ENCODE data around the gene KHK. TPM values are rescaled to one million over a fixed set of nuclear protein-coding genes. Genes with fewer than 3 reads are reported as not detected.

Gene KHK
- total RNA-seq, 1 experiment from 2014 or later: 0.11 TPM

DNA sequence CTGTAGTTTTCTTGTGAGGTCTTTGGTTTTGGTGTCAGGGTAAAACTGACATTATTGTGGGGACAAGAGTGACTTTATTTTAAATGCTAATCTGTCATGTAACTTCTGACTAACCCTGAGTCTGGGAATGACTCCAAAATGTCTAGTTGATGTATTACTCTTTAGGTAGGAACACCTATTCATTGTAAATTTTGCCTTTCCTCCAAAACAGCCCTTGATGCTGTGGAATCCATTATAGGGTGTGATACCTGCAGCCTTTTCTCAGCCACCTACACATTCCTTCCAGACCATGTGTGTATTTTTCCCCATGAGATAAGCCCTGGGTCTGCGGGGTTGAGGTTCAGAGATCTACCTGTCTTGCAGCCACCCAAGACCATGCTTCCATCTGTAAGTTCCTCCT lies 56.7 kb downstream of the KHK start:
- no peak for DNase-seq (ENCODE audit: low read depth in 1 of 2, low spot score in 2 of 2)
- Histone ChIP-seq H3K27ac (no peak overlapping the region), H3K36me3 (no peaks in the 10 kb centered on the region), H3K4me3 (no peak overlapping the region), H3K4me1 (replicated peaks) (no peaks in the 10 kb centered on the region), H3K27me3 (replicated peaks) (no peaks in the 10 kb centered on the region), H3K9me3 (replicated peaks) (0 out of 2 replicates have a peak, but pooled peaks cover 2% of the 10 kb centered on the region)

GRCh38 chr2:27145682-27146081 lies 59.1 kb downstream of the KHK start:
- no peak overlapping the region for H3K27ac ChIP-seq
- H3K9me3 ChIP-seq (replicated peaks): 0 out of 2 replicates have a peak, but pooled peaks cover 2% of the 10 kb centered on the region
- H3K4me1 ChIP-seq (replicated peaks): no peaks in the 10 kb centered on the region
- no peaks in the 10 kb centered on the region for H3K36me3 ChIP-seq
- no peak for DNase-seq (ENCODE audit: low read depth in 1 of 2, low spot score in 2 of 2)
- H3K4me3 ChIP-seq: no peak overlapping the region
- no peaks in the 10 kb centered on the region for H3K27me3 ChIP-seq (replicated peaks)

GRCh38 chr2:27147935-27148334 lies 61.4 kb downstream of the KHK start:
- Histone ChIP-seq H3K4me3 (no peak overlapping the region), H3K27ac (no peak overlapping the region), H3K4me1 (replicated peaks) (no peaks in the 10 kb centered on the region), H3K27me3 (replicated peaks) (no peaks in the 10 kb centered on the region), H3K36me3 (no peaks in the 10 kb centered on the region), H3K9me3 (replicated peaks) (no peaks in the 10 kb centered on the region)
- no peak for DNase-seq (ENCODE audit: low read depth in 1 of 2, low spot score in 2 of 2)

DNA sequence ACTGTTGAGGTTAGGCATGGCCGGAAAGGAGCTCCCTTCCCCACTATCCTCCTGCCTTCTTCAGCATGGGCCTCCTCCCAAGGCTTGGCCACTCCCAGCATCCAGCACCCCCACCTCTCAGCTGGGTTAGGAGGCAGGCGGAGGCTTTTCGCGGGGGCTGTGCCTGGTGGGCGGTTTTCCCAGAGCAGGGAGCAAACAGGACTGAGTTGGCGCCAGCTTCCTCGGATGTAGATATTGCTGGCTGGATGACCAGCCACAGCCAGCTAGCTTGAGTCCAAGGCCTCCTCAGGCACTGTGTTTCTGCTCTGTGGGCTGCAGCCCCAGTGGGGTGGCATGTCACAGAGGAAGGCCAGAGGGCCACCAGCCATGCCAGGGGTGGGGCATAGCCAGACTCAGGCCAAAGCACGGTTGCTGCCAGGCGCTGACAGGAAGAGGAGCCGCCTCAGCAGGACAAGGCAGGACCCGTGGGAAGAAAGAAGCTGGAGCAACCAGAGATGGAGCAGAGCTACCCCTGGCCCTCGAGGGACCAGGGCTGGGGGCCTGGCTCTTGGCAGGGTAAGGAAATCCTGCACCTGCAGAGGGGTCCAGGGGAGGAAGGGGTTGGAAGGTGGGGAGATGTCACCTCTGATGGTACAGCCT lies 62.3 kb downstream of the KHK start, which contains the start of gene TCF23:
TSS of gene TCF23 (plus strand) at position 204 of the 639 bp plus-strand sequence. CDS start at position 334, 130 bp downstream.
- no peaks in the 10 kb centered on the region for H3K4me1 ChIP-seq (replicated peaks)
- H3K9me3 ChIP-seq (replicated peaks): no peaks in the 10 kb centered on the region
- no peak within 1 kb of the TSS for H3K27ac ChIP-seq
- no peak for DNase-seq (ENCODE audit: low read depth in 1 of 2, low spot score in 2 of 2)
- H3K27me3 ChIP-seq (replicated peaks): no peaks in the 10 kb centered on the region
- H3K4me3 ChIP-seq: no peak within 1 kb of the TSS
- no peaks in the 10 kb centered on the region for H3K36me3 ChIP-seq

DNA sequence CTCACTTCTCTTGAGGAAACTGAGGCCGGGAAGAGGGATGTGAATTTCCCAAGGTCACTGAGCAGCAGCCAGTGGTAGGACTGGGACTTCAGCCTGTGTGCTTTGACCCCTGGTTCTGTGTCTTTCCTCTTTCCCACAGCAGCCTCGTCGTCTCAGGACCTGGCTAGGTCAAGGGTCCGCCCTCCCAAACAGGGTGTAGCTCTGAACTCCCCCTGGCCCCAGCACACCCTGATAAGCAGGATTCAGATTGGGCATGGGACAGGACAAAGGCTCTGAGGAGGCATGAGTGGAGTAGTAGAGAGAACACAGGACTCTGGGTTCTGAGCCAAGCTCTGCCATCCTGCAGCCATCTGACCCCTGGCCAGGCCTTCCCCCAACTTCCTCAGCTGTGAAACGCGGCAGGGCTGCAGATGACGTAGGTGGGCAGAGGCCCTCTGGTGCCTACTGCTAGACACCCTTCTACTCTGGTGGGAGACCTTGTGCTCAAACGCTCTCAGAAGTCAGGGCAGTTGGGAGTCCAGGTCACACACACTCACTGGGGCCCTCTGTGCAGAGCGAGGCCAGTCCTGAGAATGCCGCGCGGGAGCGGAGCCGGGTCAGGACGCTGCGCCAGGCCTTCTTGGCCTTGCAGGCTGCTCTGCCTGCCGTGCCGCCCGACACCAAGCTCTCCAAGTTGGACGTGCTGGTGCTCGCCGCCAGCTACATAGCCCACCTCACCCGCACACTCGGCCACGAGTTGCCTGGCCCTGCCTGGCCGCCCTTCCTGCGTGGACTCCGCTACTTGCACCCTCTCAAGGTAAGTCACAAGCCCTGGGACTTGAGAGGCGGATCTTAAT lies 63.2 kb downstream of the KHK start:
- Histone ChIP-seq H3K4me1 (replicated peaks) (no peaks in the 10 kb centered on the region), H3K27me3 (replicated peaks) (no peaks in the 10 kb centered on the region), H3K27ac (no peak overlapping the region), H3K4me3 (no peak overlapping the region), H3K9me3 (replicated peaks) (no peaks in the 10 kb centered on the region), H3K36me3 (no peaks in the 10 kb centered on the region)
- DNase-seq (ENCODE audit: low read depth in 1 of 2, low spot score in 2 of 2): no peak

Other genes starting within 250 kb of the KHK start
- gene DPYSL5, start 238.6 kb upstream of the KHK start, total RNA-seq (2014; rRNA removed; shearing (Covaris generic)): not detected in 2 replicates
- 0.50 and 3.3 TPM in 2 replicates for gene MAPRE3, start 116.1 kb upstream of the KHK start, total RNA-seq (2014; rRNA removed; shearing (Covaris generic))
- gene TMEM214, start 53.8 kb upstream of the KHK start, total RNA-seq (2014; rRNA removed; shearing (Covaris generic)): 52.4 and 57.3 TPM in 2 replicates
- gene AGBL5, start 35.1 kb upstream of the KHK start, total RNA-seq (2014; rRNA removed; shearing (Covaris generic)): 22.8 and 32.7 TPM in 2 replicates
- 322 and 334 TPM in 2 replicates for gene OST4, start 15.1 kb upstream of the KHK start, total RNA-seq (2014; rRNA removed; shearing (Covaris generic))
- gene EMILIN1, start 8.2 kb upstream of the KHK start, total RNA-seq (2014; rRNA removed; shearing (Covaris generic)): 168 and 170 TPM in 2 replicates
- 2.1 and 3.1 TPM in 2 replicates for gene CGREF1, start 32.4 kb downstream of the KHK start, total RNA-seq (2014; rRNA removed; shearing (Covaris generic))
- not detected in 2 replicates for gene ABHD1, start 37.0 kb downstream of the KHK start, total RNA-seq (2014; rRNA removed; shearing (Covaris generic))
- 87.4 and 101 TPM in 2 replicates for gene PREB, start 47.9 kb downstream of the KHK start, total RNA-seq (2014; rRNA removed; shearing (Covaris generic))
- not detected in 2 replicates for gene PRR30, start 52.6 kb downstream of the KHK start, total RNA-seq (2014; rRNA removed; shearing (Covaris generic))
- not detected in 2 replicates for gene TCF23, start 62.2 kb downstream of the KHK start, total RNA-seq (2014; rRNA removed; shearing (Covaris generic))
- 104 and 153 TPM in 2 replicates for gene ATRAID, start 125.3 kb downstream of the KHK start, total RNA-seq (2014; rRNA removed; shearing (Covaris generic))
- gene SLC5A6, start 125.5 kb downstream of the KHK start, total RNA-seq (2014; rRNA removed; shearing (Covaris generic)): 40.8 and 42.0 TPM in 2 replicates
- 17.0 and 17.6 TPM in 2 replicates for gene CAD, start 130.6 kb downstream of the KHK start, total RNA-seq (2014; rRNA removed; shearing (Covaris generic))
- not detected in 2 replicates for gene SLC30A3, start 176.3 kb downstream of the KHK start, total RNA-seq (2014; rRNA removed; shearing (Covaris generic))
- gene DNAJC5G, start 188.7 kb downstream of the KHK start, total RNA-seq (2014; rRNA removed; shearing (Covaris generic)): not detected in 2 replicates
- gene TRIM54, start 195.7 kb downstream of the KHK start, total RNA-seq (2014; rRNA removed; shearing (Covaris generic)): not detected in 2 replicates
- gene UCN, start 221.7 kb downstream of the KHK start, total RNA-seq (2014; rRNA removed; shearing (Covaris generic)): 0.21 and 6.8 TPM in 2 replicates
- gene MPV17, start 236.3 kb downstream of the KHK start, total RNA-seq (2014; rRNA removed; shearing (Covaris generic)): 88.0 and 88.3 TPM in 2 replicates